Measurements from ENCODE around the gene PLCG1. TPM values are rescaled to one million over a fixed set of nuclear protein-coding genes. Genes with fewer than 3 reads are reported as not detected.

Gene PLCG1
- total RNA-seq, 2 donors from 2014 or later: 40.0 to 87.7 TPM

GRCh38 chr20:41187668-41188067 lies 50.3 kb downstream of the PLCG1 start:
- TF ChIP-seq POLR2A (IDR thresholded peaks at IDR 0.05) (no peak), CTCF (IDR thresholded peaks at IDR 0.05) (no peak)
- Histone ChIP-seq H3K4me3 (no peak overlapping the region), H3K36me3 (replicated peaks in 1 of 2; ENCODE audit: insufficient read depth in 1 of 2, low read depth in 2 of 2) (no peaks in the 10 kb centered on the region), H3K4me1 (no peaks in the 10 kb centered on the region), H3K9me3 (peaks cover 0 to 7% (median 0%) of the 10 kb centered on the region in 3 donors), H3K27me3 (no peaks in the 10 kb centered on the region), H3K27ac (no peak overlapping the region)
- intact Hi-C loops (cut with DNase I): no loop called here
- ATAC-seq (no peak), DNase-seq (no peak)

- no peaks in the 10 kb centered on the region for H3K4me1 ChIP-seq
- 94 to 100% methylated on average over 1 to 5 of the region's 5 CpGs for WGBS, 2 donors
These were observed 54.5 kb downstream of the PLCG1 start for GRCh38 chr20:41191562-41192500.

GRCh38 chr20:41192575-41192974 lies 55.2 kb downstream of the PLCG1 start:
- Histone ChIP-seq H3K27me3 (no peaks in the 10 kb centered on the region), H3K27ac (no peak overlapping the region), H3K36me3 (replicated peaks in 1 of 2; ENCODE audit: insufficient read depth in 1 of 2, low read depth in 2 of 2) (no peaks in the 10 kb centered on the region), H3K4me3 (no peak overlapping the region), H3K9me3 (peaks cover 0 to 7% (median 0%) of the 10 kb centered on the region in 3 donors), H3K4me1 (no peaks in the 10 kb centered on the region)
- TF ChIP-seq POLR2A (IDR thresholded peaks at IDR 0.05) (no peak), CTCF (IDR thresholded peaks at IDR 0.05) (no peak)
- 93 to 94% methylated on average over 3 of the region's 3 CpGs for WGBS, 2 donors
- ATAC-seq (no peak), DNase-seq (no peak)
- intact Hi-C loops (cut with DNase I): no loop called here

More at GRCh38 chr20:41191562-41192500, 54.5 kb downstream of the PLCG1 start:
- H3K36me3 ChIP-seq (replicated peaks in 1 of 2; ENCODE audit: insufficient read depth in 1 of 2, low read depth in 2 of 2): no peaks in the 10 kb centered on the region
- intact Hi-C loops (cut with DNase I): no loop called here
- no peak for ATAC-seq
- no peak for TF ChIP-seq POLR2A (IDR thresholded peaks at IDR 0.05)
- TF ChIP-seq CTCF (IDR thresholded peaks at IDR 0.05): no peak
- H3K9me3 ChIP-seq: peaks cover 0 to 7% (median 0%) of the 10 kb centered on the region in 3 donors
- no peak overlapping the region for H3K27ac ChIP-seq
- H3K4me3 ChIP-seq: no peak overlapping the region
- no peaks in the 10 kb centered on the region for H3K27me3 ChIP-seq
- DNase-seq: no peak

- WGBS, 2 donors: 89 to 94% methylated on average over 1 of the region's 1 CpG
- no peak overlapping the region for H3K4me3 ChIP-seq
- H3K27me3 ChIP-seq: no peaks in the 10 kb centered on the region
- ATAC-seq: no peak
- no peak for DNase-seq
- H3K36me3 ChIP-seq (replicated peaks in 1 of 2; ENCODE audit: insufficient read depth in 1 of 2, low read depth in 2 of 2): no peaks in the 10 kb centered on the region
- intact Hi-C loops (cut with DNase I): no loop called here
- no peak overlapping the region for H3K27ac ChIP-seq
- TF ChIP-seq POLR2A (IDR thresholded peaks at IDR 0.05) (no peak), CTCF (IDR thresholded peaks at IDR 0.05) (no peak)
- peaks cover 0 to 4% (median 0%) of the 10 kb centered on the region in 3 donors for H3K9me3 ChIP-seq
- no peaks in the 10 kb centered on the region for H3K4me1 ChIP-seq
These were observed 59.4 kb downstream of the PLCG1 start for GRCh38 chr20:41196653-41197225.

Data from body of pancreas (tissue), 4 donors.